HG03469 (cell line): ENCODE data around the gene TRAF2.
"Not testable (repeated sequence)": the region's sequence is repeated elsewhere in the genome, so short reads cannot be mapped to it uniquely, and the experiment has no call there.

Source experiments
- ATAC-seq: cut with Tn5 transposase; IDR thresholded peaks from one replicate; pipeline ENCODE4 v1.9.1; 2021; ENCODE audit warnings: mild to moderate bottlenecking, moderate library complexity, moderate number of reproducible peaks; ENCODE audit not compliant: unreplicated experiment

The TRAF2 gene

DNA sequence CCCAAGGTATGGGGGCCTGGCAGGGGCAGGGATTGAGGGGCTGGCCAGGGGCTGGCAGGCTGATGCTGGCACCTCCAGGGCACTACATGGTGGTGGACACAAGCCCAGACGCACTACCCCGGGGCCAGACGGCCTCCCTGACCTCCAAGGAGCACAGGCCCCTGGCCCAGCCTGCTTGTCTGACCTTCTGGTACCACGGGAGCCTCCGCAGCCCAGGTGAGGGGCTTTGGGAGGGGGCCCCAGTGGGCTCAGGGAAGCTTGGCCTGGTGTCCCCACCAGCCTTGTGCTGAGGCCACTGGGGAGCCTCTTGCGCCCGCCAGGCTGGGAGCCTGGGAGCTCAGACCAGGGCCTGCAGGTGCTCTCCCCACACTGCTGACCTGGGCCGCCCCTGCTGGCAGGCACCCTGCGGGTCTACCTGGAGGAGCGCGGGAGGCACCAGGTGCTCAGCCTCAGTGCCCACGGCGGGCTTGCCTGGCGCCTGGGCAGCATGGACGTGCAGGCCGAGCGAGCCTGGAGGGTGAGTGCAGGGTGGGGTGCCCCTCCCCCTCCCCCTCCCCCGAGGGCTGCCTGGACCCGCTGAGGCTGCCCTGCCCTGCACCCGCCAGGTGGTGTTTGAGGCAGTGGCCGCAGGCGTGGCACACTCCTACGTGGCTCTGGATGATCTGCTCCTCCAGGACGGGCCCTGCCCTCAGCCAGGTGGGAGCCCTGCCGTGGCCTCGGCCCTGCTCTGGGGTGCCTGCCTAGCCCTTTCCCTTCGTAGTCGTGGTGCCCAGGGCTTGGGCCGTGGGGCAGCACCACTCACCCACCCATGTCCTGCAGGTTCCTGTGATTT, 28.5 kb upstream of the TRAF2 start:
- ATAC-seq: no peak

DNA sequence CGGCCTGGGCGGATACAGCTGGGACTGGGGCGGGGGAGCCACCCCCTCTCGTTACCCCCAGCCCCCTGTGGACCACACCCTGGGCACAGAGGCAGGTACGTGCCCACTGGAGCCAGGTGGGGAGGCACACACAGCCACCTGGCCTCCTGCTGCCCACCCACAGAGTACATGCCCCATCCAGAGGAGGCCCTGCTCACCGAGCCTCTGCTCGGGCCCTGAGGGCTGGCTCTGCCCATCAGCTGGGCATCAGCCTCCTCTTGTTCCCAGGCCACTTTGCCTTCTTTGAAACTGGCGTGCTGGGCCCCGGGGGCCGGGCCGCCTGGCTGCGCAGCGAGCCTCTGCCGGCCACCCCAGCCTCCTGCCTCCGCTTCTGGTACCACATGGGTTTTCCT, 27.9 kb upstream of the TRAF2 start:
- no peak for ATAC-seq

DNA sequence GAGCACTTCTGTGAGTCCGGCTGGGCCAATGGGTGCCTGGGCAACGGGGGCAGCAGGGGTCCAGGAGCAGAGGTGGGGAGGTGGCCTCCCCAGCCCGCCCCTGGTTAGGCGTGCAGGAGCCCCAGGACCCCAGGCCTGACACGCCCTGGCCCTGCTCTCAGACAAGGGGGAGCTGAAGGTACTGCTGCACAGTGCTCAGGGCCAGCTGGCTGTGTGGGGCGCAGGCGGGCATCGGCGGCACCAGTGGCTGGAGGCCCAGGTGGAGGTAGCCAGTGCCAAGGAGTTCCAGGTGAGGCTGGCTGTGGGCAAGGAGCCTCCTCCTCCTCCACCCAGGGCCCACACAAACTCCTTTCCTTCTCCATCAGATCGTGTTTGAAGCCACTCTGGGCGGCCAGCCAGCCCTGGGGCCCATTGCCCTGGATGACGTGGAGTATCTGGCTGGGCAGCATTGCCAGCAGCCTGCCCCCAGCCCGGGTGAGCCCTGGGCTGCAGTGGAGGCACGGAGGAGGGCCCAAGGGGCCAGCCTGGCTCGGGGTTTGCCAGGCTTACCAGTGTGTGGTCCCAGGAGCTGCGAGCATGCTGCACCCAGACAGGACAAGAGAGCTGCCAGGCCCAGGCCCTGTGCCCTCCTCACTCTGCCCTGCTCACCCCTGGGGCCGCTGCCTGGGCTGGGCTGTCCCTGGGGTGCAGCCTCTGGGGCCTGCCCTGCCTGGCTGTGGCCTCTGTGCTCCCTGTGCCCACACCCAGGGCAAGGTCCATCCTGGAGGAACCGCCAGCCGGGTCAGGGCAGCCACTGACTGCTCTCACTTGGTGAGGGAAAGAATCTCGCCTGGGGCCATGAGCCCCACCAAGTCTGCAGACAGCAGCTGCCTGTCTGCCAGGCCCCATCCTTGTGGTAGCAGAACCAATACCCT, 27.2 kb upstream of the TRAF2 start:
- ATAC-seq: no peak

DNA sequence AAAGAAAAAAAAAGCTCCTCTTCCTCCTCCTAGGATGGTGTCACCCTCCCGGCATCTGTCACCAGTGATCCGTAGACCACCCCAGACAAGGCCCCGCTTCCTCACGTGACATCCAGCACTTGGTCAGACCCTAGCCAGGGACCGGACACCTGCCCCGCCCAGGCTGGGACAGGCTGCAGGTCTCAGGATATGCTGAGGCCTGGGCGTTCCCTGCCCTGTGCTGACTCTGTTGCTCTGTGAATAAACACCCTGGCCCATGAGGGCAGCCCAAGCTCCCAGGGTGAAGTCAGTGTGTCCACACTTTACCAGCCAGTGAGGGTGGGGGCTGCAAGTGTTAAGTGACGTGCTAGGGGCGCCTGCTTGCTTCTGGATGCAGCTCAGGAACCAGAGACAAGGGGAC, 25.8 kb upstream of the TRAF2 start:
- ATAC-seq: no peak

DNA sequence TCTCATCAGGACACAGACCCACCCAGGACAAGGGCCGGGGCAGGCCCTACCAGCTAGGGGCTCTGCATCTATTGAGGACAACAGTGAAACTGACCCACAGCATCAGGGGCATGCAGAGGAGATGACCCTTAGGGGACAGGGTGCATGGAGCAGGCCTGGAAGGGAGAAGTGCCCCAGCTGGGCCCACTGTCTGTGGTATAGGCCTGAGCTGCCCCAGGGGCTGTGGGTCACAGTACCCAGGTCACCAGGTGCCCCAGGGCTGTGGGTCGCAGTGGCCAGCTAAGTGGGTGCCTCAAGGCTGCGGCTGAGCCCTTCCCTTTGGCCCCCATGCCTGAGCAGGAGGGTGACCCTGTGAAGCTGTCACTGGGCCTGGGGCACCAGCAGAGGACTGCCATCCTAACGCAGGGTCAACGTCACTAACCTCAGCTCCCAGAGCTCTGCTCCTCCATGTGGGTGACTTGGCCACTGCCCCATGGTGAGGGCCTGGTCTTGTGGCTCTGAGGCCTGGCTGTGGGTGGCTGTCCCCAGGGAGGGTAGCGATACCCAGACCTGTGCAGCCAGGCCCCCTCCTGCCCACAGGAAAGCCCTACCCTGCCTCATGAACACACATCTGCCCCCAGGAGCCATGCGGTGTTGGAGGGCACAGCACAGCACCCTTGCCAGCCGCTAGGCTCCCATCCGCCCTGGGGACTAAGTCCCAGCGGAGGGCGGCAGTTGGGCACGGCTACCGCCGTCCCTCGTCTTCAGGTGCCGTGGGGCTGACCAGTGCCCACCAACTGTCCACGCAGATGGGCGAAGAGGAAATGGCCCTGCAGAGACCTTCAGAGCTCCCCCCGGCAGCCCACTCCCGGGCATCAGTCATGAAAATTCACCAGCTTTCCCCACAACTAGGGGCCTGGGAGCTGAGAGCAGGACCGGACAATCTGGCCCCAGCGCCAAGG, 25.1 kb upstream of the TRAF2 start:
- no peak for ATAC-seq

DNA sequence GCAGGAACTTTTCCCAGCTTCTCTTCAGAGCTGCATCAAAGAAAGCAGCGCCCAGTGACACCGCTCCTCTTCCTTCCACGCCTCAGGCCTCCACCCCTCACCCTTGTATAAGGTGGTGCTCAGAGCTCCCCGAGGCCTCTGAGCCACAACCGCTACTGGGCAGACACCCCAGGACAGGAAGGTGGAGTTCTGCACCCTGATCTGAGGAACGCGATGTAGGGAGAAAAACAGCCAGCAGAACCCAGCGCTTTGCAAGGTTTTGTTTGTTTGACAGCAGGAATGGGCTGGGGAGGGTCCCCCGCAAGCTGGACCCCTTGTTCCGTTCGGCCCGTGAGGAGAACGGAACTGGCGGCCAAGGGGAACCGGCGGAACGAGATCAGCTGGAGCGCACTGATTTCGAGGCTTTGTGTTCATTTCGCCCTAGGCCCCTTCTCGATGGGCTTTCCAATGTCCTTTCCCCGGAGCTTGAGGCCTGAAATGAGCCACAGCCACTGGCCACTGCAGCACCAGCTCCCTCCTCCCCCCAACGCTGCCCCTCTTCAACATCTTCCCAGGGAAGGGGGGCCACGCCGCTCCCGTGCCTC, 24.4 kb upstream of the TRAF2 start:
- no peak for ATAC-seq

DNA sequence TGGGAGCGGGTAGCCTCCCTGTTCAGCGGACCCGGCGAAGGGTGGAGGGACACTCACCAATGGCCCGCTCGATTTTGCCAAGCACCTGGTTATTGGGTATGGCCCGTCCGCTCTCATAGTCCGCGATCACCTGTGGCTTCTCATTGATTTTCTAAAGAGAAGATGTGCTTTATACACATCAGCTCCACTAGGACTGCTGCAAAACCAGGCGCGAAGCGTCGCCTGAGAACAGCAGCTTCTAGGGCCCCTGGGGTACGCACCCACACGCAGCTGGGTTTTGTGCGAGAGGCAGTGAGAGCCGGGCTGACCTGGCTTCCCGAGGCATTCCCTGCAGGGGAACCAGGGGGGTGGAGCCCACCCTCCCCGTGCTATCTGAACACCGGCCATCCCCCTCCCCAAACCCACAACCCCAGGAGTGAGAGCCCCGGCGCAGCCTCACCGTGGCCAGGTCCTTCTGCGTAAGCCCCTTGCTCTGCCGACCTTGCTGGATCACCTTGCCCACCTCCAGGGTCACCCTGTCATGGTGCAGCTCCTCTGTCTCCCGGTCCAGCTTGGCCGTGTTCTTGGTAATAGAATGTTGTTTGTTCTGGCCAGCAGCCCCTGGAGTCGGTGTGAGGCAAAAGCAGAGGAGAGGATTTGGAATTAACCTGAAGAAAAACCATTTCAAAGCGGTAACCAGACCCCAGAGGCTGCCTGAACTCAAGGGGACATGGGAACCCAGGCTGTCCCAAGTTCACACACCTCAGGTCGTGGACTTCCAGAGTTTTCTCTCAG, 23.3 kb upstream of the TRAF2 start:
- ATAC-seq: no peak

DNA sequence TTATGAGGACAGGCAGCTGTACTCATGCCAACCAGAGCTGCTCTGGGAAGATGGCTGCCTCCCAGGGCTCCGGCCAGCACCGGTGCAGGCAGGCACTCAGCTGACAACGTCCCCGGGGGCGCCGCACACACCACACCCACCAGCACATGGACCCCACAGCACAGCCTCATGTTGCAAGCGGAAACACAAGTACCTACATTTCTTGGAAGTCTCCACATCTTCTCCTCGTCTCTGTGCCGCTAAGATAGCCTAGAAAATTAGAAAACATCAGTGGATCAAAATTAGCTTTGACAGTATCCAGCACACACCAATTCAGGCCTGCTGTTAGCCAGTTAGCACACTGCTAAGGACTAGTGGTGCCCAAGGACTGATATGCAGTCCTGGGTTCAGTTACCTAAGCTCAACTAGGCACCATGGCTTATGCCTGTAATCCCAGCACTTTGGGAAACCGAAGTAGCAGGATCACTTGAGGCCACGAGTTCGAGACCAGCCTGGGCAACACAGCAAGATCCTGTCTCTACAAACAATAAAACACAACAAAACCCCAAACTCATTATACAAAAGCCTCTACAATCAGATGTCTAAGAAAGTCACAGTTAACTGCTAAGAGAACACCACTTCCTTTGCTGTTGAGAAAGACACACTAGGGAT, 22.6 kb upstream of the TRAF2 start:
- ATAC-seq: no peak

DNA sequence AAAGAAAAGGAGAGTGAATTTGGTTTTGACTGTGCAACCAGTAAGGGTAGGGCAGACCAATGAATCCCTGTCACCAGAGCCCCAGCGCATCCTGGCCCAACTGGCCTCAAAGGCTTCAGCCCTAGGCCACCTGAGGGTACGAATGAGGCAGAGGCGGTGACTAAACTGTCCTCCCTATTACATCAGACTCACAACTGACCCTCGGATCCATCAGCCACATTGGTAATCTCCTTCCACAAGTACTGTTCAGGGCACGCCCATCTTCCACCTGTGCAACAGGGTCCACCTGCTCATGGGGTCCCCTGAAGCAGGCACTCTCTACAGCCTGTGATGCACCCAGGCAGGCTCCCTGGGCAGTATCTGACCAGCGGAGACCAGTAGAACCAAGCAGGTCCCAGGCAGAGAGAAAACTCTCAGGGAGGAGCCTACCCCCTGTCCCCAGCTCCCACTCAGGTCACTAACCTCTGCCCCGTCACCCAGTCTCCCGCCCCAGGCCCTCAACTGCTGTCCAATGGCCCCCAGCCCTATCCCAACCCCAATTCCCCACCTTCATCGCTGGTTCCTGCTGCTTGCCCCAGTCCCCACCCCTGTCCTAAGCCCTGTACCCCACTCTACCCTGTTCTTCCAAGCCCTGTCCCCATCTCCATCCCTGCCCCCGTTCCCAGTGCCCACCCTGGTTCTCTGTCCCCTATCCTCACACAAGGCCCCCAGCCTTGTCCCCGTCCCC, 21.1 kb upstream of the TRAF2 start:
- no peak for ATAC-seq

DNA sequence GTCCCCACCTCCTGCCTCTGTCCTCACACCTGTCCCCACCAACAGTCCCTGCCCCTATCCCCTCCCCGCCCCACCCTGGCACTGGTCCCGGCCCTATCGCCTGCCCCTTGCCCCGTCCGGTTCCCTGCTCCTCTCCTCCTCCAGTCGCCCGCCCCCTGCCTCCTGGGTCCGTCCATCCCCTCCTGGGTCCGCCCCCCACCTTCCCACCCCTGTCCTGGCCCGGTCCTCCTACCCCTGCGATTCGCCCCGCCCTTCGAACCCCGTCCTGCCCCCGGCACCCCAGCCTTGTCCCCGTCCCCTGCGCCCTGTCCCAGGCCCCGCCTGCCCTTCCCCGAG, 20.6 kb upstream of the TRAF2 start:
- no peak for ATAC-seq

DNA sequence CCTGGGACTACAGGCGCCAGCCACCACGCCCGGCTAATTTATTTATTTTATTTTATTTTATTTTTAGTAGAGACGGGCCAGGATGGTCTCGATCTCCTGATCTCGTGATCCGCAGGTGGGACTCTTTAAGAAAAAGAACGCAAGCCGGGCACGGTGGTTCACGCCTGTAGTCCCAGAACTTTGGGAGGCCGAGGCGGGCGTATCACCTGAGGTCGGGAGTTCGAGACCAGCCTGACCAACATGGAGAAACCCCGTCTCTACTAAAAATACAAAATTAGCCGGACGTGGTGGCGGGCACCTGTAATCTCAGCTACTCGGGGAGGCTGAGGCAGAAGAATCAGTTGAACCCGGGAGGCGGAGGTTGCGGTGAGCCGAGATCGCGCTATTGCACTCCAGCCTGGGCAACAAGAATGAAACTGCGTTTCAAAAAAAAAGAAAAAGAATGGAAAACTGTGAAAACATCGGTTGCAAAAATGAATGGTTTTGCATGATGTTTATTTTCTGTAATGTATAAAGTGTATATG, 19.4 kb upstream of the TRAF2 start:
- not testable (repeated sequence) for ATAC-seq

DNA sequence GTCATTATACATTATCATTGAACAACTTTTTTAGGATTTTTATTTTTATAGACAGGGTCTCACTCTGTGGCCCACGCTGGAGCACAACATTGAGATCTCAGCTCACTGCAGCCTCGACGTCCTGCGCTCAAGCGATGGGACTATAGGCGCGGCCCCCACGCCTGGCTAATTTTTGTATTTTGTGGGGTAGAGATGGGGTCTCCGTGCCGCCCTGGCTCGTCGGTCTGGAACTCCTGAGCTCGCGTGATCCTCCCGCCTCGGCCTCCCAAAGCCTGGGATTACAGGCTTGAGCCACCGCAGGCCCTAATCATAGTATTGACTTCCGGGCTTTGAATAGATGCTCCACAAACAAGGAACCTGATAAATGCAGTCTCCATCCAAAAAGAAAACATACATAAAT, 18.8 kb upstream of the TRAF2 start:
- no peak for ATAC-seq

DNA sequence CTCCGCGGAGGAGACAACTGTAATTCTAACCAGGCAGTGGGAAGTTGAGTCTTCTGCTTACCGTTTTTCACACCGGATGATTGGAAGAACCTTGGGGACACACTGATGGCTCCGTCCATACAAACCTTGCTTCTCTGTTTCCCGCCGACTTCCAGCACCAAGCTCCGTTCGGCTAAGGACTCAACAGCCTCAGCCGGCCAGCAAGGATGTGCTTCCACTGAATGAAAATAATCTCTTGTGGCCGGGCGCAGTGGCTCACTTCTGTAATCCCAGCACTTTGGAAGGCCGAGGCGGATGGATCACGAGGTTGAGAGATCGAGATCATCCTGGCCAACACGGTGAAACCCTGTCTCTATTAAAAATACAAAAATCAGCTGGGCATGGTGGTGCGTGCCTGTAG, 18.4 kb upstream of the TRAF2 start:
- ATAC-seq: no peak

DNA sequence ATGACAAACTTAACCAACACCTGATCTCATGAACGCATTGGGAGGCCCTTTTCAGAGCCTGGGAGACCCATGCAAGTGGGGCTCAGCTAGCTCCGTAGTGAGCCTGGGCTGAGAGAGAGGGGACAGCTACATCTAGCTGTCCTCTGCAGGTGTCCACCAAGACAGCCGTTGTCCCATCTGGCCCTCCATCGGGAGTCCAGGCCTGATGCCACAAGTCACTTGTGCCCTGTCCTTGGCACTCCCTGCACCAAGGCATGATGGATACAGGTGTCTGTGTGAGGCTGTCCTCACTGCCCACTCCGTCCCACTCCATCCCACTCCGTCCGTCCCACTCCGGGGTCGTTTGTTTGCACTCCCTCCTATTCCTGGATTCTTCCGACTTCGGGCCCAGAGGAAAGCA, 17.7 kb upstream of the TRAF2 start:
- ATAC-seq: no peak

DNA sequence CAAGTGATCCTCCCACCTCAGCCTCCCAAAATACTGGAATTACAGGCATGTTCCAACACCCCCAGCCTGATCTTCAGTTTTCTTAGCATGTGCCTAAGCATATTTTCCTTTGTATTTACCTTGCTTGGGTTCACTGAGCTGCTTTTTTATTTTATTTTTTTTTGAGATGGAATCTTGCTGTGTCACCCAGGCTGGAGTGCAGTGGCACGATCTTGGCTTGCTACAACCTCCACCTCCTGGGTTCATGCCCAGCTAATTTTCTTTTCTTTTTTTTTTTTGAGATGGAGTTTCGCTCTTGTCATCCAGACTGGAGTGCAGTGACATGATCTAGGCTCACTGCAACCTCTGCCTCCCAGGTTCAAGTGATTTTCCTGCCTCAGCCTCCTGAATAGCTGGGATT, 16.7 kb upstream of the TRAF2 start:
- ATAC-seq: not testable (repeated sequence)

DNA sequence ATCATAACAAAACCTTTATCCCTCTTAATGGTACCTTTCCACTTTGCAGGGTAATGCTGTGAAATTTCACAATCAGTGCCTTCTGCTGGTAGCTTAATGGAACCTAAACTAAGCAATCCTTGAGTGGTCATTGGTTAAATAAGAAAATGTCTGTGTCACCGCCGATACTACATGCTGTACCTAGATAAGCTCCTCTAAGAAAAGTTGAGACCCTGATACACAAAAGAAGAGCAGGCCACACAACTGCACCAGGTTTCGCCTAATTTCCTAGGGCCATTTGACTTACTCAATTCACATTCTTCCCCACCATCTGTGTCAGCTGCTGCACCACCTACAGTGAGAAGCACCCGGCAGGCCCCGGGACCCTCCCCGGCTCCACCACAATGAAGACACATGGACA, 11.2 kb upstream of the TRAF2 start:
- ATAC-seq: no peak

DNA sequence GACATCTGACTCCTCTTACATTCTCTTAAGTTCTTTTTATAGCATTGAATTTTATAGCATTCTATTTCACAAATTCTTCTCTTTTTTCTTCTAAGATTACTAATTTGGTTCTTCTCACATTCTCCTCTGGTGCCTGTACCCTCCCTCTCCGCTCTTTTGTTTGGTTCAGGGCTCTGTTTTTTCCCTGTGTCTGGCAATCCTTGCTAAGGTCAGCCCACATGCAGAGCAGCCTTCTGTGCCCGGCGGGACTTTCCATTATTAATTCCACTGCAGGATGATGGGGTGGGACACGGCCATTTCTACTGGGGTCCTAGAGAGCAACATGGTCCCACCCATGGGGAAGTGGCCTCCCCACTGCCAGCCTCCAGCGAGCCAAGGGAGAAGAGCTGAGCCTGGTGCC, 9.8 kb upstream of the TRAF2 start:
- ATAC-seq: no peak

DNA sequence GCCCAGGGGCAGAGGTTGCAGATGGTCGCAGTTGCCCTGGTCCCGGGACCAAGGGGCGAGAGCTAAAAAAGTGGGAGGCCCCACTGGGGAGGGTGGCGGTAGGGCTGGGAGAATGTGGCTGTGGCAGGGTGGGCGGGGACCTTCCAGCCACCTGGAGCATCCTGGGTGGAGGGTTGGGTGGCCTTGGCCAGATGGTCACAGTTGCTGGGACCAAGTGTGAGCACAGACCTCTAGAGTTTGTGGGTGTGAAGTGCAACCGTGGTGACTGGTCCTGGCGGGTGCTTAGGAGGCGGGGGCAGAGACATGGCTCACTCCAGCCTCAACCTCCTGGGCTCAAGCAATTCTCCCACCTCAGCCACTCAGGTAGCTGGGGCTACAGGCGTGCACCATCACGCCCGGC, 5.7 kb upstream of the TRAF2 start:
- no peak for ATAC-seq

DNA sequence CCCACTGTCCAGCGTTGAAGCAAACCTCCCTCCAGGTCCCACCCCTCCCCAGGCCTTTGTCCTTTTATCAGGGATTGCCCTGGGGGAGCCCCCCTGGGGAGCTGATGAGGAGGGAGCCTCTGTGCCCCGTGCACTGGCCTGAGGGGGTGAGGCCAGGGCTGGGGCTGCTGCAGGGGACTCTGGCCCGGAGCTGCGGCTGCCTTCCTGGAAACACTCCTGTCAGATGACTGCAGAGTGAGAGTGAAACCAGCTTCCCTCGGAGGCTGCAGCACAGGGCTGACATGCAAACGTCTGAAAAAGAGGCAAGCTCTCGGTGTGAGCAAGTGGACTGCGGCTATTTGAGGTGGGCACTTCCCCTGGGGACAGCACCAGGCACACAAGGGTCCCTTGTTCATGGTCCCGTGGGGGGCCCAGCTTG, 4.6 kb upstream of the TRAF2 start:
- ATAC-seq: no peak
